T-helper 1 cell (primary cell): ENCODE measurements around the gene IDH3G.
"Not testable (repeated sequence)": the region's sequence is repeated elsewhere in the genome, so short reads cannot be mapped to it uniquely, and the experiment has no call there.

Experiments
- DNase-seq, 5 donors: peaks; one replicate each; pipeline ENCODE4 v3.0.0-alpha.2; 2012 to 2020
- total RNA-seq, 4 donors: gene quantifications; one replicate each; lab custom pipeline; 2026; lab: John Stamatoyannopoulos, UW

IDH3G gene
- 30.0 to 38.9 (median 32.3) reads per million in 4 donors for total RNA-seq

- peak; percentile 84 to 97 (median 87) for DNase-seq
These were observed at the start of gene IDH3G, which contains the start of gene SSR4 for GRCh38 chrX:153794018-153794896. TSS of gene IDH3G (minus strand) at chrX:153794375. CDS start at chrX:153794326, 49 bp downstream. TSS of gene SSR4 (plus strand) at chrX:153794668. CDS start at chrX:153794688, 20 bp downstream.

- DNase-seq: no peak
These were observed 42.7 kb upstream of the IDH3G start for GRCh38 chrX:153836921-153837320.

- no peak for DNase-seq
These were observed 38.6 kb upstream of the IDH3G start for GRCh38 chrX:153832728-153833127.

GRCh38 chrX:153831429-153832150 is 37.4 kb upstream of the IDH3G start:
- no peak for DNase-seq

GRCh38 chrX:153830640-153831428 is 36.7 kb upstream of the IDH3G start:
- no peak for DNase-seq

- DNase-seq: no peak
These were observed 35.8 kb upstream of the IDH3G start, which contains the start of gene PDZD4 for GRCh38 chrX:153829799-153830639. TSS of gene PDZD4 (minus strand) at chrX:153830544. CDS start at chrX:153830298, 246 bp downstream.

GRCh38 chrX:153829549-153829798 is 35.3 kb upstream of the IDH3G start:
- no peak for DNase-seq

- DNase-seq: no peak
These were observed 34.8 kb upstream of the IDH3G start for GRCh38 chrX:153828723-153829548.

- DNase-seq: no peak
These were observed 34.1 kb upstream of the IDH3G start for GRCh38 chrX:153828308-153828707.

GRCh38 chrX:153827903-153828302 is 33.7 kb upstream of the IDH3G start:
- no peak for DNase-seq

GRCh38 chrX:153827016-153827415 is 32.8 kb upstream of the IDH3G start:
- DNase-seq: no peak

GRCh38 chrX:153825042-153825441 is 30.9 kb upstream of the IDH3G start:
- no peak for DNase-seq

- DNase-seq: no peak
These were observed 30.2 kb upstream of the IDH3G start for GRCh38 chrX:153824348-153824747.

- no peak for DNase-seq
These were observed 26.9 kb upstream of the IDH3G start for GRCh38 chrX:153821066-153821465.

- no peak for DNase-seq
These were observed 26.4 kb upstream of the IDH3G start for GRCh38 chrX:153820601-153821000.

- DNase-seq: no peak
These were observed 25.3 kb upstream of the IDH3G start for GRCh38 chrX:153819384-153820040.

- DNase-seq: peak; percentile 35 to 63 (median 48)
These were observed 24.6 kb upstream of the IDH3G start for GRCh38 chrX:153818571-153819383.

- not testable (repeated sequence) for DNase-seq
These were observed 23.9 kb upstream of the IDH3G start for GRCh38 chrX:153818064-153818463.
